SK-N-MC (cell line): Measurements from ENCODE around the gene SLC17A8.

Source experiments
- EZH2 ChIP-seq: fragments of 200-600 bp; sonication (generic); IDR thresholded peaks from one replicate; pipeline ENCODE4 v1.6.1; 2017; ENCODE audit warnings: antibody characterized with exemption
- POLR2AphosphoS5 ChIP-seq: IDR thresholded peaks from 2 replicates; pipeline ENCODE4 v1.6.1; 2012; ENCODE audit warnings: mild to moderate bottlenecking, low read depth, low read length, borderline replicate concordance

- TF ChIP-seq EZH2 (no peak), POLR2AphosphoS5 (no peak)
These were observed 25.0 kb upstream of the SLC17A8 start for GRCh38 chr12:100331871-100332270.
